Esophagus muscularis mucosa (tissue), 3 donors: ENCODE results near the gene ATOX1.

Experiments used
- POLR2A ChIP-seq: fragments of 450-650 bp; IDR thresholded peaks from one replicate; pipeline ENCODE4 v1.6.1; 2017; ENCODE audit warnings: antibody characterized with exemption, moderate library complexity, mild to moderate bottlenecking, low read depth
- TF ChIP-seq, protein P1 (sequence below), 3 experiments: fragments of 200-600 bp in 2 of 3; fragments of 450-650 bp in 1 of 3; sonication (generic) in 2 of 3; IDR thresholded peaks; one replicate each; pipeline ENCODE4 v1.5.1; 2017 to 2019; ENCODE audit warnings: antibody characterized with exemption in 3 of 3, mild to moderate bottlenecking in 2 of 3, moderate library complexity in 1 of 3

GRCh38 chr5:151780348-151780747 is 21.9 kb upstream of the ATOX1 start:
- TF ChIP-seq, protein P1, sequence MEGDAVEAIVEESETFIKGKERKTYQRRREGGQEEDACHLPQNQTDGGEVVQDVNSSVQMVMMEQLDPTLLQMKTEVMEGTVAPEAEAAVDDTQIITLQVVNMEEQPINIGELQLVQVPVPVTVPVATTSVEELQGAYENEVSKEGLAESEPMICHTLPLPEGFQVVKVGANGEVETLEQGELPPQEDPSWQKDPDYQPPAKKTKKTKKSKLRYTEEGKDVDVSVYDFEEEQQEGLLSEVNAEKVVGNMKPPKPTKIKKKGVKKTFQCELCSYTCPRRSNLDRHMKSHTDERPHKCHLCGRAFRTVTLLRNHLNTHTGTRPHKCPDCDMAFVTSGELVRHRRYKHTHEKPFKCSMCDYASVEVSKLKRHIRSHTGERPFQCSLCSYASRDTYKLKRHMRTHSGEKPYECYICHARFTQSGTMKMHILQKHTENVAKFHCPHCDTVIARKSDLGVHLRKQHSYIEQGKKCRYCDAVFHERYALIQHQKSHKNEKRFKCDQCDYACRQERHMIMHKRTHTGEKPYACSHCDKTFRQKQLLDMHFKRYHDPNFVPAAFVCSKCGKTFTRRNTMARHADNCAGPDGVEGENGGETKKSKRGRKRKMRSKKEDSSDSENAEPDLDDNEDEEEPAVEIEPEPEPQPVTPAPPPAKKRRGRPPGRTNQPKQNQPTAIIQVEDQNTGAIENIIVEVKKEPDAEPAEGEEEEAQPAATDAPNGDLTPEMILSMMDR (IDR thresholded peaks at IDR 0.05) = no peak
- TF ChIP-seq POLR2A = no peak
